ENCODE measurements around the gene CCDC40.

CCDC40 gene

GRCh38 chr17:80002690-80003490 is 33.6 kb upstream of the CCDC40 start:
- TF ChIP-seq, protein P1, sequence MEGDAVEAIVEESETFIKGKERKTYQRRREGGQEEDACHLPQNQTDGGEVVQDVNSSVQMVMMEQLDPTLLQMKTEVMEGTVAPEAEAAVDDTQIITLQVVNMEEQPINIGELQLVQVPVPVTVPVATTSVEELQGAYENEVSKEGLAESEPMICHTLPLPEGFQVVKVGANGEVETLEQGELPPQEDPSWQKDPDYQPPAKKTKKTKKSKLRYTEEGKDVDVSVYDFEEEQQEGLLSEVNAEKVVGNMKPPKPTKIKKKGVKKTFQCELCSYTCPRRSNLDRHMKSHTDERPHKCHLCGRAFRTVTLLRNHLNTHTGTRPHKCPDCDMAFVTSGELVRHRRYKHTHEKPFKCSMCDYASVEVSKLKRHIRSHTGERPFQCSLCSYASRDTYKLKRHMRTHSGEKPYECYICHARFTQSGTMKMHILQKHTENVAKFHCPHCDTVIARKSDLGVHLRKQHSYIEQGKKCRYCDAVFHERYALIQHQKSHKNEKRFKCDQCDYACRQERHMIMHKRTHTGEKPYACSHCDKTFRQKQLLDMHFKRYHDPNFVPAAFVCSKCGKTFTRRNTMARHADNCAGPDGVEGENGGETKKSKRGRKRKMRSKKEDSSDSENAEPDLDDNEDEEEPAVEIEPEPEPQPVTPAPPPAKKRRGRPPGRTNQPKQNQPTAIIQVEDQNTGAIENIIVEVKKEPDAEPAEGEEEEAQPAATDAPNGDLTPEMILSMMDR (IDR thresholded peaks at IDR 0.05; ENCODE audit: borderline replicate concordance, insufficient read depth, low read depth, low read length), result no peak

GRCh38 chr17:80003969-80004368 is 32.5 kb upstream of the CCDC40 start:
- TF ChIP-seq, protein P1 (IDR thresholded peaks at IDR 0.05; ENCODE audit: borderline replicate concordance, insufficient read depth, low read depth, low read length), result no peak
- H3K4me3 ChIP-seq (ENCODE audit: low read depth, low read length), result no peak overlapping the region

More at GRCh38 chr17:80002690-80003490, 33.6 kb upstream of the CCDC40 start:
- H3K4me3 ChIP-seq (ENCODE audit: low read depth, low read length), result no peak overlapping the region

DNA sequence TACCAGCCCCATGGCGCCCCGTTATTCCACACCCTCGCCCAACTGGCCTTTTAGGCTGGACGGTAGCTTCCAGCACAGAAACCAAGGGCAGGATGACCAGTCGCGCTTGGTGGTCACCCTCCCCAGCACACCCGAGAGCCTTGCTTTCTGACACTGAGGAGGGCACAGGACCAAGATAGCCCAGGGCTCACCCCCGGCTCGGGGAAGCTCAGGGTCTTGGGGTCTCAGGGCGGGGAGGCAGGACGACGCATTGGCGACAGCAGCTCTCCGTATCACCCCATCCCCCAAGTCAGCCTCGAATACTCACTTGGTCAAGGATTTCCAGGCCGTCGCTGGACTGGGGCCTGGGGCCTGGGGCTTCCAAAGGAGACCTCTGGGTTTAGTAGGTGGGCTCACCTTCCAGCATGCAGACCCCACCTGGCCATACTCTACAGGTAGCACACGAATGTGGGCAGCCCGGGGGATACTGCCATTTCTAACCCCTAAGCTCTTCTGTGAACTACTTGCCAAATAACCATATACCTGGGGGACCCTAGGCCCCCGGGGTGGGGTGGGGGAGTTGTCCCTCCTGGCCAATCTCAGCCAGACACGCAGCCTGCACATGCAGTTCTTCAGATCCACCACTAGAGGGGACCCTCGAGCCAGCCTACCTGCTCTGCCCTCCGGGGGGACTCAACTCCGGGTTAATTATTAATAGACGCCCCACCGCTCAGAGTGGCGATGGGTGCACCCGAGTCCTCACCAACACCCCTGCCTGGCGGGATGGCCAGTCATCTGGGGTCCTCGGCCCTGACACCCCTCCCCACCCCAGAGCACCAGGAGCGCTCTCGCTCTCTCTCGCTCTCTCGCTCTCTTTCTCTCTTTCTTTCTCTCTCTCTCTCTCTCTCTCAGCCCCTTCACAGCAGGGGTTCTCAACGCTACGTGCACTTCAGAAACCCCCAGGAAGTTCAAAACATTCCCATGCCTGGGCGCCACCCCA is 30.8 kb upstream of the CCDC40 start:
- H3K4me3 ChIP-seq (ENCODE audit: low read depth, low read length), result no peak overlapping the region
- TF ChIP-seq, protein P1 (IDR thresholded peaks at IDR 0.05; ENCODE audit: borderline replicate concordance, insufficient read depth, low read depth, low read length), result peak; percentile 97

GRCh38 chr17:80006339-80006720 is 30.1 kb upstream of the CCDC40 start:
- TF ChIP-seq, protein P1 (IDR thresholded peaks at IDR 0.05; ENCODE audit: borderline replicate concordance, insufficient read depth, low read depth, low read length), result no peak
- no peak overlapping the region for H3K4me3 ChIP-seq (ENCODE audit: low read depth, low read length)

DNA sequence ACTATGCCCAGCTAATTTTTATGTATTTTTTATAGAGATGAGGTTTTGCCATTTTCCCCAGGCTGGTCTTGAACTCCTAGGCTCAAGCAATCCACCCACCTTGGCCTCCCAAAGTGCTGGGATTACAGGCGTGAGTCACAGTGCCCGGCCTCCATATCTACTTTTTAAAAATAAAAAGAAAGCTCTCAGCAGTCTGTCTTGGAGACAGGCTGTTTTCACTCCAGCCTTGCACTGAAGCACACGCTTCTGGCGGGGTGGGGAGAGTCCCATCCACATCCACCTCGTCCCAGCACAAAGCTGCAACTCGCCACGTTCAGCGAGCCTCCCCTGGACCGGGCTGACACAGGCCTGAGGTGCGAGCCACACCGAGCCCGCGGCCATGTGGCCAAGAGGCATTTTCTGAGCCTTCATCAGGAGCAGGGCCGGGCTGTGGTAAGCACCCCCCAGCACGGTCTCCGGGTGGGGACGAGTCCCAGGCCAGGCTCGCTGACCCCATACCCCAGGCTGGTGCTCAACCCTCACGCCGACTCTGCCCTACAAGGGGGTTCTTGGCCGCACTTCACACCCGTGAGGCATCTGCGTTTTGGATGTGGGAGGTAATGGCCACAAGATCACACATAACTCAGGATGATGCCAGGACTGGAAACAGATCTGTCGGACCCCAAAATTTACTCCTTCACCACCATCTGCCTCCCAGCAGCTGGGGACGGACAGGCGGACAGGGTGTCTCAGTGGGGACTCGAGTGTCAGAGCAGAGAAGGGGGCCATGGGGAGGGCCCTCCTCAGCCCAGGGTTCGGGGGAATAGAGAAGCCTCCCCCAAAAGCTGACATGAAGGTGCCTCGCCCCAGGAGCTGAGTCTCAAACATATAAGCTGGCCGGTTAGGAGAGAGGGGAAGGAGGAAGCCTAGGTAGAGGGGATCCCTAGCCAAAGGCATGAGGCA is 29.4 kb upstream of the CCDC40 start:
- no peak overlapping the region for H3K4me3 ChIP-seq (ENCODE audit: low read depth, low read length)
- TF ChIP-seq, protein P1 (IDR thresholded peaks at IDR 0.05; ENCODE audit: borderline replicate concordance, insufficient read depth, low read depth, low read length), result no peak

DNA sequence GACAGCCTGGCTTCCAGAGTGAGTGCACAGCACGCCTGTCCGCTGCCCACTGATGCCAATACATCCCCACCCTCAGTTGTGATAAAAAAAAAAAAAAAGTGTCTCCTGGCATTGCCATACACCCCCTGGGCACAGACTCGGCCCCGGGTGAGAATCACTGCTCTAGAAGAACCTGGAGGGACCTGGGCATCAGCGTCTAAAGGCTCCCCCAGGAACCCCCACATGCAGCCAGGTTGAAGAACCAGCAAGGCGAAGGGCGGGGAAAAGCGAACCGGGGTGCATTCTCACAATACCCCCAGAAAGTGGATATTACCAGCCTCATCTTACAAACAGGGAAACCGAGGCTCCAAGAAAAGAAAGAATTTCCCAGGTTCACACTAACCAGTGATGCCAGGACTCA is 28.5 kb upstream of the CCDC40 start:
- no peak overlapping the region for H3K4me3 ChIP-seq (ENCODE audit: low read depth, low read length)
- TF ChIP-seq, protein P1 (IDR thresholded peaks at IDR 0.05; ENCODE audit: borderline replicate concordance, insufficient read depth, low read depth, low read length), result no peak

All from GM12875 (cell line).